Kidney epithelial cell (primary cell): ENCODE data around the gene TAC3. TPM values are rescaled to one million over a fixed set of nuclear protein-coding genes. Genes with fewer than 3 reads are reported as not detected.
"Not testable (repeated sequence)": the region's sequence is repeated elsewhere in the genome, so short reads cannot be mapped to it uniquely, and the experiment has no call there.

Experiments
- DNase-seq: peaks from one replicate; pipeline ENCODE4 v3.0.0-alpha.2; 2010; ENCODE audit warnings: low read depth
- H3K27me3 ChIP-seq: 2 replicates; pipeline ENCODE4 v1.6.0; 2011; ENCODE audit warnings: low read length; ENCODE audit not compliant: control insufficient read depth, insufficient read depth
- H3K36me3 ChIP-seq: 2 replicates; pipeline ENCODE4 v1.5.1; 2011; ENCODE audit warnings: low read length; ENCODE audit not compliant: control insufficient read depth, insufficient read depth
- H3K4me3 ChIP-seq: 2 replicates; pipeline ENCODE4 v1.5.1; 2011; ENCODE audit warnings: low read depth, mild to moderate bottlenecking, control low read depth, low read length
- total RNA-seq: library from RNA; depleted of rRNA; stranded (reverse); fragments of >200 nt; gene quantifications from 2 replicates; pipeline ENCODE4 v1.2.3, GENCODE V29; 2015
- TF ChIP-seq, protein P1 (sequence below): IDR thresholded peaks from 2 replicates; pipeline ENCODE4 v1.5.1; 2011; ENCODE audit warnings: mild to moderate bottlenecking, moderate library complexity, low read length, control low read depth, inconsistent platforms; ENCODE audit not compliant: insufficient read depth, poor library complexity, severe bottlenecking

The TAC3 gene
- total RNA-seq, 1 donor from 2014 or later, result not detected

DNA sequence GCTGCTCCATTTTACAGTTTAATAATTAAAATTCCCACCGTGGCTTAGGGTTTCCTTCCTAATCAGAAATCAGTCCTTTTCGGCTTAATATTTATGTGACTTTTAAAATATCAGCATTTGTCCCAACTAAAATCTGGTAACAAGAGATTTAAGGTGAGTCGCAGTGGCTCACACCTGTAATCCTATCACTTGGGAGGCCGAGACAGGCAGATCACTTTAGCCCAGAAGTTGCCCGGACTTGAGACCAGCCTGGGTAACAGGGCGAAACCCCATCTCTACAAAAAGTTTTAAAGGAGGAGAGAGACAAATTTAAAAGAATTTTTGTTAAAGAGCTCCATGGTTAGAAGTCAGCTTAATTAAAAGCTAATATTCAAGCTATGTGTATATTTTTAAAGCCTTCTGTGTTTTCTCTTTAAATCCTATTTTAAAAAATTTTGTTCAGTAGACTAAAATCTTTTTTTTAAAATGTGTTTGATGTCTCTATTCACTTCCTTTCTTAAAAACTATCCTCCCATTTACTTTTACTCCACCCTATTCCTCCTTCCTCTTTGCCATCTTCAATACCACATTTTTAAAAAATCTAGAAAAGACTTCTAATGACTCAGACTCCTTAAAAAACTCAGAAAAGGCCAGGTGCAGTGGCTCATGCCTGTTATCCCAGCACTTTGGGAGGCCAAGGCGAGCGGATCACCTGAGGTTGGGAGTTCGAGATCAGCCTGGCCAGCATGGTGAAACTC lies 3.8 kb upstream of the TAC3 start:
- no peak overlapping the region for H3K4me3 ChIP-seq
- no peaks in the 10 kb centered on the region for H3K36me3 ChIP-seq
- H3K27me3 ChIP-seq, result peaks cover 11% of the 10 kb centered on the region
- DNase-seq, result no peak
- TF ChIP-seq, protein P1, sequence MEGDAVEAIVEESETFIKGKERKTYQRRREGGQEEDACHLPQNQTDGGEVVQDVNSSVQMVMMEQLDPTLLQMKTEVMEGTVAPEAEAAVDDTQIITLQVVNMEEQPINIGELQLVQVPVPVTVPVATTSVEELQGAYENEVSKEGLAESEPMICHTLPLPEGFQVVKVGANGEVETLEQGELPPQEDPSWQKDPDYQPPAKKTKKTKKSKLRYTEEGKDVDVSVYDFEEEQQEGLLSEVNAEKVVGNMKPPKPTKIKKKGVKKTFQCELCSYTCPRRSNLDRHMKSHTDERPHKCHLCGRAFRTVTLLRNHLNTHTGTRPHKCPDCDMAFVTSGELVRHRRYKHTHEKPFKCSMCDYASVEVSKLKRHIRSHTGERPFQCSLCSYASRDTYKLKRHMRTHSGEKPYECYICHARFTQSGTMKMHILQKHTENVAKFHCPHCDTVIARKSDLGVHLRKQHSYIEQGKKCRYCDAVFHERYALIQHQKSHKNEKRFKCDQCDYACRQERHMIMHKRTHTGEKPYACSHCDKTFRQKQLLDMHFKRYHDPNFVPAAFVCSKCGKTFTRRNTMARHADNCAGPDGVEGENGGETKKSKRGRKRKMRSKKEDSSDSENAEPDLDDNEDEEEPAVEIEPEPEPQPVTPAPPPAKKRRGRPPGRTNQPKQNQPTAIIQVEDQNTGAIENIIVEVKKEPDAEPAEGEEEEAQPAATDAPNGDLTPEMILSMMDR, result no peak

DNA sequence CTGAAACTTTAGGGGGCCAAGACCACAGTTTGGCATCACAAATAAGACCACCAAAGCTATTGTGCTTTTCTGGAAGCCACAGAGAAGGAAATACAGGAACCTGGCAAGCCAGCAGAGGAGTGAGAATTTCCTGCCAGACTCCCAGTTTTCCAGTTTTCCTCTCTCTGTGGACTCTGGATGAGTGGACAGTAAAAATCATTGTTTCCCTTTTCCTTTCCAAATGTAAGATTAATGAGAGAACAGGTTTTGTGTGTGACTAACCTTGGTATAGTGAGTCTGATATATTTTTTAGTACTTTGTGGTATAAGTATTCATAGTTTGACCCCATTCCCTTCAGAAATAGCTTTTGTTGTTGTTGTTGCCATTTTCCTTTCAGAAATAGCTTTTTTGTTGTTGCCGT lies 2.6 kb upstream of the TAC3 start:
- no peak for DNase-seq
- no peaks in the 10 kb centered on the region for H3K36me3 ChIP-seq
- TF ChIP-seq, protein P1, result no peak
- H3K4me3 ChIP-seq, result no peak overlapping the region
- peaks cover 17% of the 10 kb centered on the region for H3K27me3 ChIP-seq

DNA sequence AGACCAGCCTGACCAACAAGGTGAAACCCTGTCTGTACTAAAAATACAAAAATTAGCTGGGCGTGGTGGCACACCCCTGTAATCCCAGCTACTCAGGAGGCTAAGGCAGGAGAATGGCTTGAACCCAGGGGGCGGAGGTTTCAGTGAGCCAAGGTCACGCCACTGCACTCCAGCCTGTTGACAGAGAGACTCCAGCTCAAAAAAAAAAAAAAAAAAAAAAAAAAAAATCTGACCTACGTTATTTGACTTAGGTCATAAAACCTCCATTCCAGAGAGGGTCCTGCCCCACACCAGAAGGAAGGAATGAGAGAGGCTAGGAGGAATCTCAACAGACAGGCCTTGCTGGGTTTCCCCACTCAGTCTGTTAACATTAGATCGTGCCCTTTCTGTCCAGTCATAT lies 2.0 kb upstream of the TAC3 start:
- DNase-seq, result not testable (repeated sequence)
- H3K27me3 ChIP-seq, result peaks cover 20% of the 10 kb centered on the region

DNA sequence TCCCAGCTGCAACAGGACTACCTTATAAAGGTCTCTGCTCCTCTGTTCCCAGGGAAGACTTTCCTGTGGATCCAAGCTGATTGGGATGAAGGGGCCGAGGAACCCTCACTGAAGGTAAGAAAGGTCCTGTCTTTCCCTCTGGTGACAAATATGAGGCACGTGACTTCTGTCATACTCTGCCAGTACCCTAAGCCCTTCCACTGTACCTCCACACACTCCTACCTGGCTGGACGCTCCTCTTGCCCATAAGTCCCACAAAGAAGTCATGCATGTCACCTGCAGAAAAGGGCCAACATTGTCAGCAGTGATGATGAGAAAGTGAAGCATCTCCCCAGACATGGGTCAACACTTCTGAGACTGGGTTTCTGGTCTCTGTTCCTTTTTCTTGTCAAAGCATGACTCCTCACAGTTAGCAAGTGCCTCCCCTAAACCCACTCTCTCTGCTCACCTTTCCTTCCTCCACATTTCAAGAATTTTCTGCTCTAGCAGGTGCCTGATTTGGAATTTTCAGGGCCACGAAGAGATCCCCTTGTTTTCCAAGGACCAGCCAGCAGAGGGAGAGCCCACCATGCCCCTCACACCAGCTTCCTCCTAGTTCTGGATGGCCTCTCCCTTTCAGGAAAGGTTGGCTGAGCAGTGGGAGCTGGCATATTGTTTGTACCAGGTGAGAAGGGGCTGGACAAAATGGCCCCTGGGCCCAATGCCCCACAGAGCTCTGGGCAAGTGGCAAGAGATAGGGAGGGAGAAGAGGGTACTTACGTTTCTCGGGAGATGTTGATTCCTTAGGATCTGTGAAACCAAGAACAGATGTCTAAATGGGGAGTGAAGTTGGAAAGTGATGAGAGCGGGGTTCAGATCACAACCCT lies 3.5 kb downstream of the TAC3 start:
- H3K4me3 ChIP-seq, result no peak overlapping the region
- DNase-seq, result no peak
- TF ChIP-seq, protein P1, result no peak
- H3K27me3 ChIP-seq, result peaks cover 26% of the 10 kb centered on the region
- H3K36me3 ChIP-seq, result no peaks in the 10 kb centered on the region

More for the DNA sequence above, 2.0 kb upstream of the TAC3 start:
- not testable (repeated sequence) for H3K4me3 ChIP-seq, H3K36me3 ChIP-seq

DNA sequence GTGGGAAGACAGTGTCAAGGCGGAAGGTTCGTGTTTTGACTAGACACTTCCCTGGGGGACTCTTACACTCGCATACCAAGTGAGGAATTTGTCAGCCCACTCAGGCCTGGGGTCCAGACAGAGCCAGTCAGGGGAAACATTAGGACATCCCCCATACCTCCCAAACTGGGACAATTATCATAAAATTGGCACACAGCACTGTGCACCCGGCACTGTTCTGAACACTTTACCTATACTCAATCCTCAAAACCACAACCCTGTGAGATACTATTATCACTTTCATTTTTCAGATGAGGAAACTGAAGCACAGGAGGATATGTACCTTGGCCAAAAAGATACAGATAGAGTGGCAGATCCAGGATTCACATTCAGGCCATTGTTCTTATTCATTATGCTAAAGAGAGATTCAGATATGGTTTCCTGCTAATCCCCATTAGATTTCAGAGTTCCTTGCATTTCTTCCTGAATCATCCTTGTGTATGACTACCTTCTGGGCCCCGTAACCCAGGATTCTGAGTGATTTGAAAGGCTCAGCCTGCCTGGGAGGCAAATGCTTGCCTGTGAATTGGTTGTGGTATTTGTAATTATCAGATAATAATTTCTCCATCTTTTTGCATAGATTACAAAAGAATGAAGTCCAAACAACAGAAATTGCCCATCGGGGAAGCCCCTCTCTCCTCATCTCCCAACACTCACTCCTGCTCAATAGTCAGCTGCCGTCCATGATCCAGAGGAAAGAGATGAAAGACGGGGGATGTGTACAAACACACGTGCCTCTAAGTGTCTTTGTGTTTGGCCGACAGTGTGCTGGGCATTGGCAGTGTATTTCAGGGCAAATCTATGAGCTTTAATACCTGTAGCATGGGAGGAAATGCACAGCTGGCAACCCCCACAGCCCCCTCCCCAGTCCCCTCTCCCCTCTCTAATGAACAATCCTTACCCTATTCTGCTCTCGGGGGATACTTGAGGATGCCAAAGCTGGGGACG lies 4.6 kb downstream of the TAC3 start:
- H3K36me3 ChIP-seq, result no peaks in the 10 kb centered on the region
- TF ChIP-seq, protein P1, result no peak
- no peak for DNase-seq
- H3K4me3 ChIP-seq, result no peak overlapping the region
- peaks cover 26% of the 10 kb centered on the region for H3K27me3 ChIP-seq
